ENCODE results near the gene ROR2.
"Not testable (repeated sequence)": the region's sequence is repeated elsewhere in the genome, so short reads cannot be mapped to it uniquely, and the experiment has no call there.

The ROR2 gene

DNA sequence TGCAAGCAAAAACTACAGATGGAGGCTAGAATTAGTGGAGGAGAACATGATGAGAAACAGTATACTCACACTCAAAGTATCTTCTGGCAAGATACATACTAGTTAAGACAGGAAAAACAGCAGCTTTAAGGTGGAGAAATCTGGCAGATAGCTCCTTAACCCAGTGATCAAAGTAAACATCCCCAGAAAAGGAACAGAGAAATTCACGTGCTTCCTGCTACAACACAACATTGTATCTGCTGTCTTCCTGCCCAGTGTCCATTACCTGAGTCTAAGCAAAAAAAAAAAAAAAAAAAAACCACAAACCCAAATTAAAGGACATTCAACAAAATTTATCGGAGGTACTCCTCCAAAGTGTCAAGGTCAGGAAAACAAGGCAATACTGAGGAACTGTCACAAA, 38.4 kb downstream of the ROR2 start:
- Histone ChIP-seq H3K36me3 (ENCODE audit: control insufficient read depth, insufficient read depth, low read length) (no peaks in the 10 kb centered on the region), H3K9me3 (ENCODE audit: control insufficient read depth, insufficient read depth, low read length) (no peaks in the 10 kb centered on the region), H3K27ac (ENCODE audit: low read length) (no peak overlapping the region), H3K27me3 (ENCODE audit: control insufficient read depth, insufficient read depth, low read length) (no peaks in the 10 kb centered on the region), H3K4me3 (ENCODE audit: low read length) (no peak overlapping the region), H3K4me1 (ENCODE audit: control insufficient read depth, insufficient read depth, low read length) (no peaks in the 10 kb centered on the region; the same call in none of the 2 replicates)
- no peak for DNase-seq (ENCODE audit: low read depth, low spot score)
- no CpG with 5 or more reads among the region's 2 CpGs for WGBS (ENCODE audit: insufficient coverage, insufficient read length)

DNA sequence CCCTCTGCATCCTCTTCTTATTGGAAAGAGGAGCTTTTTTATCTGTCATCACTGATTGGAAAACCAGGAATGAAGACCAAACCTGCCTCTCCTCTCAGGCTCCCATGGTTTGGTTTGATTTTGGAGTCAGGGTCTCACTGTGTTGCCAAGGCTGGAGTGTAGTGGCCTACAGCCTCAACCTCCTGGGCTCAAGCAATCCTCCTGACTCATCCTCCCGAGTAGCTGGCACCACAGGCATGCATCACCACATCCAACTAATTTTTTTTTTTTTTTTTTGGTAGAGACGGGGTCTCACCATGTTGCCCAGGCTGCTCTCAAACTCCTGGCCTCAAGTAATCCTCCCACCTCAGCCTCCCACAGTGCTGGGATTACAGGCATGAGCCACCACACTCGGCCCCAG, 40.8 kb downstream of the ROR2 start:
- H3K4me1 ChIP-seq (ENCODE audit: control insufficient read depth, insufficient read depth, low read length); H3K36me3 ChIP-seq (ENCODE audit: control insufficient read depth, insufficient read depth, low read length); H3K9me3 ChIP-seq (ENCODE audit: control insufficient read depth, insufficient read depth, low read length); H3K27ac ChIP-seq (ENCODE audit: low read length); H3K27me3 ChIP-seq (ENCODE audit: control insufficient read depth, insufficient read depth, low read length); DNase-seq (ENCODE audit: low read depth, low spot score); H3K4me3 ChIP-seq (ENCODE audit: low read length): not testable (repeated sequence)
- no CpG with 5 or more reads among the region's 3 CpGs for WGBS (ENCODE audit: insufficient coverage, insufficient read length)

DNA sequence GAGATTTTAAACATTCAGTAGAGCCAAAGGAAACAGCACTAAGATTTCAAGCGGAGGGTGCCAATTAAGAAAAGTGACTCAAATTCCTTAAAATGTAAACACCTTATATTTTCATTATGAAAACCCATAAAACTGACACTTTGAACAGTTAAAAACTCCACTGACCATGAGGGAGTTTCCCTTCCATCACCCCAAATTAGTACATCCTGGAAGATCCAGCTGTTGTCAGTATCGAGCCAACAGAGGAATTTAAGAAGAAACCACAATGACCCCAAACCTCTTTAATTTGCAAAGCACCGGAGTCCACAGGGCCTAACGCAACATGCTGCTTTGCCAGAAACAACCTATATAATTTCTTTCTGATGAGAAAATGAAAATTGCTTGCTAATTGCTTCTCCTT, 41.3 kb downstream of the ROR2 start:
- Histone ChIP-seq H3K4me3 (ENCODE audit: low read length) (no peak overlapping the region), H3K9me3 (ENCODE audit: control insufficient read depth, insufficient read depth, low read length) (no peaks in the 10 kb centered on the region), H3K27ac (ENCODE audit: low read length) (no peak overlapping the region), H3K36me3 (ENCODE audit: control insufficient read depth, insufficient read depth, low read length) (no peaks in the 10 kb centered on the region), H3K4me1 (ENCODE audit: control insufficient read depth, insufficient read depth, low read length) (peaks cover 1% of the 10 kb centered on the region), H3K27me3 (ENCODE audit: control insufficient read depth, insufficient read depth, low read length) (no peaks in the 10 kb centered on the region)
- no peak for DNase-seq (ENCODE audit: low read depth, low spot score)
- WGBS (ENCODE audit: insufficient coverage, insufficient read length): no CpG with 5 or more reads among the region's 4 CpGs

DNA sequence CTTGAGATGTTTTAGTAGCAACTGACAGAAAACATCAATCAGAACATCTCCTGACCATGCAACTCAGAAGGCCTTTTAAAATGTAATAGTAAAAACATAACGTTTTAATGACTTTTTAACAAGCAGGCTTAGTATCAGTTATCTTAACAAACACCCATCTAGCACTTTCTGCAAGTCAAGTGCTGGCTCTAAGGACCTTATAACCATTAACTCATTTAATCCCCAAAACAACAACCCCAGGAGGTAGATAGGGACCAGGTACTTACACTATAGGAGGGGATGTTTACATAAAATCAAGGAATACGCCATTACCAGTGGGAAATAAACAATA, 41.8 kb downstream of the ROR2 start:
- no peak overlapping the region for H3K27ac ChIP-seq (ENCODE audit: low read length)
- H3K4me3 ChIP-seq (ENCODE audit: low read length): no peak overlapping the region
- DNase-seq (ENCODE audit: low read depth, low spot score): no peak
- WGBS (ENCODE audit: insufficient coverage, insufficient read length): no CpG with 5 or more reads among the region's 2 CpGs
- H3K4me1 ChIP-seq (ENCODE audit: control insufficient read depth, insufficient read depth, low read length): peaks cover 1% of the 10 kb centered on the region
- no peaks in the 10 kb centered on the region for H3K36me3 ChIP-seq (ENCODE audit: control insufficient read depth, insufficient read depth, low read length)
- no peaks in the 10 kb centered on the region for H3K27me3 ChIP-seq (ENCODE audit: control insufficient read depth, insufficient read depth, low read length)
- H3K9me3 ChIP-seq (ENCODE audit: control insufficient read depth, insufficient read depth, low read length): no peaks in the 10 kb centered on the region

DNA sequence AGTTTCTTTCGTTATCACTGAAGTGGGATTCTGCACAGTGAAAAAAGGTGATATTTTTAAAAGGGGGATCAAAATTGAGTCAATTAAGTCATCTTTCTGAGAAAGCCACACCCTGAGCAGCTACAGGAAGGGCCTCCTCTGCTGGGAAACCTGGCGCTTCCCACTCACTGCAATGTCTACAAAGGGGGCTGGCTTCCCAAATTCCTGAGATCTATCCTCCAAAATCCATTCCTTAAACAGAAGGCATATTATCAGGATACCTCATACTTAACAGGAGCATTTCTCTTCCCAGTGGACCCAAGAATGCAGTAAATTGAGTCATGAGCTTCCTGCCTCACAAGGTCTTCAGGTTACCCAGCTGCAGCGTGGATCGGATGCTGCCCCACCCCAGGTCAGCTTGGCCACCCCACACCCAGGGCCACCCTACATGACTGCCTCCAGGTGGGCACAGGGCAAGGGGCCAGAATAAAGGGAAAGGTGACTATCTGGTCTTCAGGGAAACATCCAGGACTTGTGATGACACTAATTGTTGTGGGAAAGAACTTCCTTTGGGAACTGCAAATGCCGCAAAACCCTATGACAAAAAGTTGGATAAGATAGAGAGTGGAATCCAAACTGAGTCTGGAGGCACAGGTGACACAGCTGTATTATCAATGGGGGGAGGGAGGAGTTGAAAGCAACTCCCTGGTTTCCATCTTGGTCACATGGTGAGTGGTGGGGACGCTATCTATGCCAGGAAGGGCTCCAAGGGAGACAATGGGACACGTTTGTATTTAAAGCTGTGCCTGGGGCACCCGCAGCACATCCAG, 42.3 kb downstream of the ROR2 start:
- H3K4me1 ChIP-seq (ENCODE audit: control insufficient read depth, insufficient read depth, low read length): peaks cover 1% of the 10 kb centered on the region
- H3K9me3 ChIP-seq (ENCODE audit: control insufficient read depth, insufficient read depth, low read length): no peaks in the 10 kb centered on the region
- WGBS (ENCODE audit: insufficient coverage, insufficient read length): no CpG with 5 or more reads among the region's 8 CpGs

DNA sequence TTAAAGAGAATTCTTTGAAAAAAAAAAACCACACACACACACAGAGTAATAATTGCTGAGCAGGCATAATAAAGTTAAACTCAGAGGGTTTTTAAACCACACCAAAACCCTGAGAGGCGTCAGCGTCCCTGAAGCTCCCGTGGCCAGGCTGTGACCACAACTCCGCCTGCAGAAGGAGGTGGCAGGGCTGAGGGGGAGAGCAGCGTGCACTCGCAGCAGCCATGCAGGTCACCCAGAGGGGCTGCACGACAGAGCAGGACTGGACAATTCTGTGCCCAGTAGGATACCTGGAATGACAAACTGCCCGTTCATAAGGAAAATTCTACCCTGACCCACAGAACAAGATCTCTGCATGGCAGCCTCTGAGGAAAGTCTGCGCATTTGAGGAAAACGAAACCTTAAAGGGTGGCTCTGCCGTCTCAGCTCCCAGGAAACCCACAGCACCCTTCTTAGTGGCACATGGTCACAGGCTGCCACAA, 44.0 kb downstream of the ROR2 start:
- H3K9me3 ChIP-seq (ENCODE audit: control insufficient read depth, insufficient read depth, low read length): no peaks in the 10 kb centered on the region
- no CpG with 5 or more reads among the region's 11 CpGs for WGBS (ENCODE audit: insufficient coverage, insufficient read length)
- H3K27ac ChIP-seq (ENCODE audit: low read length): no peak overlapping the region
- H3K4me1 ChIP-seq (ENCODE audit: control insufficient read depth, insufficient read depth, low read length): peaks cover 3% of the 10 kb centered on the region
- H3K27me3 ChIP-seq (ENCODE audit: control insufficient read depth, insufficient read depth, low read length): no peaks in the 10 kb centered on the region
- no peak for DNase-seq (ENCODE audit: low read depth, low spot score)
- H3K36me3 ChIP-seq (ENCODE audit: control insufficient read depth, insufficient read depth, low read length): no peaks in the 10 kb centered on the region
- no peak overlapping the region for H3K4me3 ChIP-seq (ENCODE audit: low read length)

More for the DNA sequence above, 42.3 kb downstream of the ROR2 start:
- H3K27ac ChIP-seq (ENCODE audit: low read length): no peak overlapping the region
- no peak for DNase-seq (ENCODE audit: low read depth, low spot score)
- no peaks in the 10 kb centered on the region for H3K36me3 ChIP-seq (ENCODE audit: control insufficient read depth, insufficient read depth, low read length)
- no peaks in the 10 kb centered on the region for H3K27me3 ChIP-seq (ENCODE audit: control insufficient read depth, insufficient read depth, low read length)
- H3K4me3 ChIP-seq (ENCODE audit: low read length): no peak overlapping the region

DNA sequence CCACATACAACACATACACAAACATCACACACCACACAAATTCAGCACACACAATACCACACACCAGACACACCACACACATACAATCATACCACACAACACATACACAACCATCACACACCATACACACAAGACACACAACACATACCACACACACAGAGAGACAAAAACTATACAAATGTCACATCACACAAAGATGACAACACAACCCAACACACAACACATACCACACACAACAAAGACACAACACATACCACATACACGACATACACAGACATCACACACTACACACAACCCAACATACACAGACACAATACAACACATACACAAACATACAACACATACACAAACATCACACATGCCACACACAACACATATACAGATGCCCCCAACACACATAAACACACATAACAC, 44.8 kb downstream of the ROR2 start:
- no peak overlapping the region for H3K4me3 ChIP-seq (ENCODE audit: low read length)
- no peak overlapping the region for H3K27ac ChIP-seq (ENCODE audit: low read length)
- no peaks in the 10 kb centered on the region for H3K36me3 ChIP-seq (ENCODE audit: control insufficient read depth, insufficient read depth, low read length)
- no peaks in the 10 kb centered on the region for H3K9me3 ChIP-seq (ENCODE audit: control insufficient read depth, insufficient read depth, low read length)
- H3K4me1 ChIP-seq (ENCODE audit: control insufficient read depth, insufficient read depth, low read length): peaks cover 4% of the 10 kb centered on the region
- DNase-seq (ENCODE audit: low read depth, low spot score): no peak
- WGBS (ENCODE audit: insufficient coverage, insufficient read length): 100% methylated on average over 1 of the region's 1 CpG
- H3K27me3 ChIP-seq (ENCODE audit: control insufficient read depth, insufficient read depth, low read length): no peaks in the 10 kb centered on the region

DNA sequence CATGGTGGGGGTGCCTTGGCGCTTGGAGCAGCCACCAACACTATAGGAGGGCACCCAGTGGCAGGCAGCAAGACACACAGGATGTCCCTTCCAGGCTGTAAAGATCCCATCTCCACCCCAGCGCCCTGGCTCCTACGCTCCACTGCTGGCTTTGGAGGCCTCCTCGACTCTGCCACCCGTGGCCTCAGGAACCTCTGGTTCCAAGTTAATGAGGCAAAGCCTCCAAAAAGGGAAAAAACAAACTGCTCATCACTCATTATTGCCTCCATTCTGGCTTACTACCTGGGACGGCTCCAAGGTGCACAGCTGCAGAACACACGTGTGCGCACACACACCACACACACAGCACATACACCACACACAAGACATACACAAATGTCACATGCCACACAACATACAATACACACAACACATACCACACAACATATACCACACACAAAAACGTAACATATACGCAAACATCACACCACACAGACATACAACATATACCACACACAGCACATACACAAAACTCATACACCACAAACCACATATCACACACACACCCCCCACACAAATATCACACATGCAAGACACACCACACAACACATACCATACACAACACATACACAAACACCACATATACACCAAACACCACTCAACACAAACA, 45.3 kb downstream of the ROR2 start:
- H3K27ac ChIP-seq (ENCODE audit: low read length): no peak overlapping the region
- WGBS (ENCODE audit: insufficient coverage, insufficient read length): 100% methylated on average over 2 of the region's 10 CpGs
- no peaks in the 10 kb centered on the region for H3K36me3 ChIP-seq (ENCODE audit: control insufficient read depth, insufficient read depth, low read length)
- no peaks in the 10 kb centered on the region for H3K9me3 ChIP-seq (ENCODE audit: control insufficient read depth, insufficient read depth, low read length)
- H3K4me3 ChIP-seq (ENCODE audit: low read length): no peak overlapping the region
- no peak for DNase-seq (ENCODE audit: low read depth, low spot score)
- peaks cover 6% of the 10 kb centered on the region for H3K4me1 ChIP-seq (ENCODE audit: control insufficient read depth, insufficient read depth, low read length)
- H3K27me3 ChIP-seq (ENCODE audit: control insufficient read depth, insufficient read depth, low read length): no peaks in the 10 kb centered on the region

DNA sequence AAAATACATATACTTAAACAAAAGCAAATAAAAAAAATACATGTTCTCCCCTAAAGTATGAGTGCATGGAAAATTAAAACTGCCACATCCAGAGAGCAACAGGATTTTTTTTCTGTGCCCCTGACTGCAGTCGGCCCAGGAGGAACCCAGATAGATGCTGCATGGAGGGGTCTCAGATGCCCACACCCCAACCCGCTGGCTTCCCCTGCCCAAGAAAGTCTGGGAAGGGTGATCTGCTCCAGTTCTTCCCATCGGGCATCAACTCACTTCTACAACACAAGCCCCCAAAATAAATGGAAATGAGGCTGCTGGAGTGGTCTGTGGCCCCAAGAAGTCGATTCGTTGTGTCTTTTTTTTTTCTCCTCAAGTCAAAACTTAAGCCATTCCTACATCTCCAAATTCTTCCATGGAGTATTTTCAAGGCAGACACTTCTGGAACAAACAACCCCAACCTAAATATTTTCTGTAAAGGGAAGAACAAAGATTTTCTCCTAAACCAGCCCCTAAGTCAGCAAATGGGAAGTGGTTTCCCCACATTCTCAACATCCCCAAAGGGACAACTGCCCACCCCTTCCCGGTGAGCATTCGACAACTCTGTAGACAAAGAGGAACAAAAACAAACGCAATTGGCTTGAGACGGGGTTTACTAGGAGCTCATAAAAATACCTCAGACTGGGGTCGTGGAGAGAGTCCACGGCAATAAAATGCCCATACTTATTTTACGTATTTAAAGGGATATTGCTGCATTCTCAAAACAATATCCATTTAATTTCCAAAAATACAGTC, 46.7 kb downstream of the ROR2 start:
- H3K27ac ChIP-seq (ENCODE audit: low read length): no peak overlapping the region
- H3K36me3 ChIP-seq (ENCODE audit: control insufficient read depth, insufficient read depth, low read length): no peaks in the 10 kb centered on the region
- WGBS (ENCODE audit: insufficient coverage, insufficient read length): no CpG with 5 or more reads among the region's 12 CpGs
- DNase-seq (ENCODE audit: low read depth, low spot score): no peak
- no peak overlapping the region for H3K4me3 ChIP-seq (ENCODE audit: low read length)
- peaks cover 8% of the 10 kb centered on the region for H3K4me1 ChIP-seq (ENCODE audit: control insufficient read depth, insufficient read depth, low read length)
- H3K27me3 ChIP-seq (ENCODE audit: control insufficient read depth, insufficient read depth, low read length): no peaks in the 10 kb centered on the region
- no peaks in the 10 kb centered on the region for H3K9me3 ChIP-seq (ENCODE audit: control insufficient read depth, insufficient read depth, low read length)

DNA sequence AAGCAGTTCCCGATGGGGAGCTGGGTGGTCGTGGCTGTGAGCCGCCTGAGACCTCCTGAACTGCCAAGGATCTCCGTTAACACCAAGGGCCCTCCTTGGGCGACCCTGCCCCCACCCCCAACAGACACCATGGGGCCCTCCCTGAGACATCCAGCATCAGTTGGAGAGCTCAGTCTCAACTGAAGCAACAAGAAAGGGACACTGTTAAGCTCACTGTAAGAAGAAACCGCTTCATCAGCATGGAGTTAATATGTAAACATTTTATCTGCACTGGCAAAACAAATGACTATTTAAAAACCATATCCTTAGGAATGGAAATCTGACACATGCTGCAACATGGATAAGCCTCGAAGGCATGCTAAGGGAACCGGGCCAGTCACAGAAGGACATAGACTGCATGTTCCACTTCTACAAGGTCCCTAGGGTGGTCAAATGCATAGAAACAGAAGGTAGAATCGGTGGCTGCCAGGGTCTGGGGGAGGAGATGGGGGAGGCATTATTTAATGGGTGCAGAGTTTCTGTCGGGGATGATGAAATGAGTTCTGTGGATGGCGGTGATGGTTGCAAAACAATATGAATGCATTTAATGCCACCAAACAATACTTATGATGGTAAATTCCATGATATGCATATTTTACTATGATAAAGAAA, 47.4 kb downstream of the ROR2 start:
- Histone ChIP-seq H3K4me3 (ENCODE audit: low read length) (no peak overlapping the region), H3K36me3 (ENCODE audit: control insufficient read depth, insufficient read depth, low read length) (no peaks in the 10 kb centered on the region), H3K27me3 (ENCODE audit: control insufficient read depth, insufficient read depth, low read length) (no peaks in the 10 kb centered on the region), H3K4me1 (ENCODE audit: control insufficient read depth, insufficient read depth, low read length) (peaks cover 8% of the 10 kb centered on the region; the same call in 1 of the 2 replicates), H3K9me3 (ENCODE audit: control insufficient read depth, insufficient read depth, low read length) (no peaks in the 10 kb centered on the region), H3K27ac (ENCODE audit: low read length) (no peak overlapping the region)
- no peak for DNase-seq (ENCODE audit: low read depth, low spot score)
- WGBS (ENCODE audit: insufficient coverage, insufficient read length): no CpG with 5 or more reads among the region's 11 CpGs

All from iPS DF 6.9 (cell line).